ENCODE data around the gene SLC4A2.

The SLC4A2 gene

GRCh38 chr7:151100921-151101320 is 41.5 kb downstream of the SLC4A2 start:
- TF ChIP-seq CTCF (conservative IDR thresholded peaks at IDR 0.05; ENCODE audit: low read depth, low read length): no peak
- no peak for DNase-seq (ENCODE audit: low read depth)
- H3K4me3 ChIP-seq (ENCODE audit: low read length): no peak overlapping the region

- no peak for TF ChIP-seq CTCF (conservative IDR thresholded peaks at IDR 0.05; ENCODE audit: low read depth, low read length)
- no peak for DNase-seq (ENCODE audit: low read depth)
- no peak overlapping the region for H3K4me3 ChIP-seq (ENCODE audit: low read length)
These were observed 42.4 kb downstream of the SLC4A2 start for GRCh38 chr7:151101621-151102396.

GRCh38 chr7:151102991-151103390 is 43.6 kb downstream of the SLC4A2 start:
- TF ChIP-seq CTCF (conservative IDR thresholded peaks at IDR 0.05; ENCODE audit: low read depth, low read length): no peak

GRCh38 chr7:151103973-151104372 is 44.6 kb downstream of the SLC4A2 start:
- no peak for TF ChIP-seq CTCF (conservative IDR thresholded peaks at IDR 0.05; ENCODE audit: low read depth, low read length)
- H3K4me3 ChIP-seq (ENCODE audit: low read length): no peak overlapping the region
- DNase-seq (ENCODE audit: low read depth): no peak

More at GRCh38 chr7:151102991-151103390, 43.6 kb downstream of the SLC4A2 start:
- no peak overlapping the region for H3K4me3 ChIP-seq (ENCODE audit: low read length)
- DNase-seq (ENCODE audit: low read depth): no peak

GRCh38 chr7:151104411-151105235 is 45.2 kb downstream of the SLC4A2 start:
- no peak overlapping the region for H3K4me3 ChIP-seq (ENCODE audit: low read length)
- no peak for DNase-seq (ENCODE audit: low read depth)
- TF ChIP-seq CTCF (conservative IDR thresholded peaks at IDR 0.05; ENCODE audit: low read depth, low read length): no peak

GRCh38 chr7:151107882-151108281 is 48.5 kb downstream of the SLC4A2 start:
- no peak for TF ChIP-seq CTCF (conservative IDR thresholded peaks at IDR 0.05; ENCODE audit: low read depth, low read length)
- no peak for DNase-seq (ENCODE audit: low read depth)
- no peak overlapping the region for H3K4me3 ChIP-seq (ENCODE audit: low read length)

Data from retinal pigment epithelial cell (primary cell).